Stimulated activated CD8-positive, alpha-beta memory T cell treated with anti-CD3 and anti-CD28 coated beads, Interleukin-4, amount 100 ng/mL, for 48 hours (primary cell): Measurements from ENCODE around the gene TIGD1.
"Not testable (repeated sequence)": the region's sequence is repeated elsewhere in the genome, so short reads cannot be mapped to it uniquely, and the experiment has no call there.

ENCODE experiments used
- DNase-seq: peaks from one replicate; pipeline ENCODE4 v3.0.0-alpha.2; 2020

Gene TIGD1

DNA sequence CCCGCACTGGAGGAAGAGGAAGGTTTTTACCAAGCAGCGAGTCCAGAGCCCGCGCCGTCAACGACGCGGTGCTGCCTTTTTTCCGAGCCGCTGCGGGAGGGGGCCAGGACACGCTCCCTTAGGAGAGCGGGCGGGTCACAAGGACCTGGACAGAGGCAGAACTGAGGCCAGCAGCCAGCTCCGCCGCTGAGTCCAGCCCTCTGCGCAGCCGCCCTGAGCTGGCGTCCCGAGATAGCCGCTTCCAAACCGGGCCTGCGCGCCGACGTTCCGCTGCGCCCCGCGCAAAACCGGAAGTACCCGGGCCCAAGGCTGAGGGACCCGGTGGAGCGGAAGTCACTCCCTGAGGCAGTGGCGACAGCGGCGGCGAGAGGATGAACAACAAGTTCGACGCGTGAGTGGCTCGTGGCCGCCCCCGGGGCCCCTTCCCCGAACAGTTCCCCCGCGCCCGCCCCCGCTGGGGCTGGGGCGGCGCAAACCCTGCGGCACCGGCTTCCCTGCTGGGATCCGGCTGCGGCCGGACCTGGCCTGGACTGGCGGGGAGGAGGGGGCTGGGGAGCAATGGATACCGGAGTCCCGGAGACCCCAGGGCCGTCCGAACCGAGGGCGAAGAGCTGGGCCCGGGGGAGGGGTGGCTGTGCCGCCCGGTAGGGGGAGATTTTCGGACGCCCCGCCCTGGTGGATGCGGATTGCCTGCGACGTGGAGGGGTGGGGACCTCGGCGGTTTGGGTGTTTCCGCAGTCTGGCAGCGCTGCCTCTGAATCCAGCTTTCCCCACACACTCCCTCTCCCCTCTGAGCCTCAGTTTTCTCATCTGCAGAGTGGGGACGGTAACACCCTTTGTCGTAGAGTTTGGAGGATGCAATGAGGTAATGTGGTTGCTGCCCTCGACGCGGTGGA, at the start of gene TIGD1, which contains the start of gene EIF4E2:
Gene TIGD1, minus strand, starts transcription at position 204 of the 896 bp plus-strand sequence. CDS start 675 bp downstream, outside the sequence.
Gene EIF4E2, plus strand, starts transcription at position 336 of the 896 bp plus-strand sequence. Its CDS starts 36 bp downstream, at position 372.
- peak; percentile 94 for DNase-seq

DNA sequence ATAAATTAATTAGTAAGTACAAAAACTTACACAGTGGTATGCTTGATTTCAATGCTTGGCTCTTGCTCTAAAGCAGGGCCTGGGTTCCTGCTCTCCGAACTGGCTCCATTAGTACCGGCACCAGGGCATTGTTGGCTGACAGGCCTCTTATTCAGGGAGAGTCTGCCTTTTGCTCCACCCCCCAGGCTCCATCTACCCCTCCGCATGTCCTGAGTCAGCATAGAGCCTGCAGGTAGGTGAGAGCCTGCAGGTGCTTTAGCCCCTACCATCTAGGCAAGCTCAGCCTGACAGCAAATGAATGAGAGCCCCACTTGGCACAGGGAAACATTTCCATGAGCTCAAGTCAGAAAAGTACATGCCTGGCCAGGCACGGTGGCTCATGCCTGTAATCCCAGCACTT, 47.9 kb upstream of the TIGD1 start:
- no peak for DNase-seq

DNA sequence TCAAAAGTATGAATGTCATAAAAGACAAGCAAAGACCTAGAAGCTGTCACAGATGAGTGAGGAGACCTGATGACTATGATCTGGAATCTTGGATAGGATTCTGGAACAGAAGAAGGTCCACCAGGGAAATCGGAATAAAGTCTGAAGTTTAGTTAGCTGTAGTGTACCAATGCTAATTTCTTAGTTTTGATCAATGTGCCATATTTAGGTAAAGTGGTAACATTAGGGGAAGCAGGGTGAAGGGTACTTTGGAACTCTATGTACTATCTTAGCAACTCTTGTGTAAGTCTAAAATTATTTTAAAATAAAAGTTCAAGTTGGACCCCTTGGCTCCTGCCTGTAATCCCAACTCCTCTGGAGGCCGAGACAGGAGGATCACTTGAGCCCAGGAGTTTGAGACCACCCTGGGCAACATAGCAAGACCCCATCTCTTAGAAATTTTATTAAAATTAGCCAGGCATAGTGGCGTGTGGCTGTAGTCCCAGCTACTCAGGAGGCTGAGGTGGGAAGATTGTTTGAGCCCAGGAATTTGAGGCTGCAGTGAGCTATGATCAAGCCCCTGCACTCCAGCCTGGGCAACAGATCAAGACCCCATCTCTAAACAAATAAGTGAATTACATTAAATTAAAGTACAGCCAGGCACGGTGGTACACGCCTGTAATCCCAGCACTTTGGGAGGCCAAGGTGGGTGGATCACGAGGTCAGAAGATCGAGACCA, 47.2 kb upstream of the TIGD1 start:
- no peak for DNase-seq

DNA sequence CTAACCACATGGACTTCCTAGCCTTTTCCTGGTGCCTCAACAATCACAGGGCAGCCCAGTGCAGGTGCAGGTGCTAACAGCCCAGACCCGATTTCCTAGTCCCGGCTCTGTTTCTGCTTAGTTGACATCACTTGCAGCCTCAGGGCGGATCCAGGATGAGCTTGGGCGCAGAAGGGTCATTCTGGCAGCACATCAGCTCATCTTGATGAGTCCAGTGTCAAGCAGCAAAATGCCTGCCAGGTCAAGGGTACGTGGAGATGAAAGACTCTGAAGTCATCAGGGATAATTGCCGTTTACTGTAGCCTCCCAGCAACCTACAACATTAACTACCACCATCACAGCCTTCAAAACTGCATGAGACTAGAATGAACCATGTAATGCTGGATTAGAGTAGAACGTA, 43.6 kb upstream of the TIGD1 start:
- no peak for DNase-seq

DNA sequence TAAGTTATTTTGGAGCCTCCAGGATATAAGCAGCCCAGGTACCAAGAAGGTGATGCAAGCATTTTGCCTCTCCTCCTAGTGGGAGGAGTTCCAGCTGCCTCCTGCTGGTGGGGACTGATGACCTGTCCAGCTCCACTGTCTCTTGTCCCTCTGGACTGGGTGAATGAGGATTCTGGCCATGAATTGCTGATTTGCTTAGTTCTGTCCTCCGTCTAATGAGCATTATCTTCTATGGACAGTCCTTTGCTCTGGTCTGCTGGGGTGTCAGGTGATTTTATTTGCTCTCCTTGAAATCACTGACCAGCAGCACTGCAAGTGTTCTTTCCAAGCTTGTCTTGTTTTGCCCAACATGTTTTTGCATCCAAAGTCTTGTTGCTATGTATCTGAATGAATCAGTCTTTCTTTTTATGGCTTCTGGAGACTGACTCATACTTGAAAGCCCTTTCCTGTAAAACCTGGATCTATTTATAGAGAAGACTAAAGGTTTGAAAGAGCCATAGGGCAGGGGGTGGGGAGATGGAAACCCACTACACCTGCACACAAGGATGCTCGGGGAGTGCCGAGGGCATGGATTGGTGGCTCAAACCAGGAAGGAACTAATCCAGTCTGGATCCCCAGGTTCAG, 42.5 kb upstream of the TIGD1 start:
- DNase-seq: no peak

DNA sequence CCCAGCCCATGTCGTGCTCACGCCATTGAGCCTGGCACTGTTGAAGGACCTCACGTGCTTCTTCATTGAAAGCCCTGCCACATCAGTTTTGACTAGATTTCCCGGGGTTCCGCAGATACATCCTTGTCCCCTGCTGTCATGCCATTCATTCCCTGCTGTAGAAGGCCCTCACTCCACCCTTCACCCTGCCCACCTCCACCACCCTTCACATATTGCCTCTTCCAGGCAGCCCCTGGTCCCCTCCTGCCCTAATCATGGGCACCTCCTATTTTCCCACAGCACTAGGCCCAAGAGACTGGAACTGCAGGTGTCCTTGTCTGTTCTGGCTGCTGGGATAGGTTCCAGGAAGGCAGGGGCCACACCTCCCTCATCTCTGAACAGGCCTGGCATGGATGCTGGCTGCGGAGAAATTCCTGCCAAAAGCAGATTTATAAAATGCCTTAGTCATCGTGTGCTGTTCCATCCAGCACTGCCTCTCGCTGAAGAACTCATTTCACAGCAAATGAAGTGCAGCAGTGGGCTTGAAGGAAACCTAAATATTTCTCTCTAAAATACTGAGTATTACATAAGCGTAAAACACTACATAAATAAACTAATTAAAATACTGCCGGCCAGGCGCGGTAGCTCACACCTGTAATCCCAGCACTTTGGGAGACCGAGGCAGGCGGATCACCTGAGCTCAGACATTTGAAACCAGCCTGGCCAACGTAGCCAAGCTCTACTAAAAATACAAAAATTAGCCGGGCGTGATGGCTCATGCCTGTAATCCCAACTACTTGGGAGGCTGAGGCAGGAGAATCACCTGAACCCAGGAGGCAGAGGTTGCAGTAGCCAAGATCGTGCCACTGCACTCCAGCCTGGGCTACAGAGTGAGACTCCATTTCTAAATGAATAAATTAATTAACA, 38.6 kb upstream of the TIGD1 start:
- no peak for DNase-seq

DNA sequence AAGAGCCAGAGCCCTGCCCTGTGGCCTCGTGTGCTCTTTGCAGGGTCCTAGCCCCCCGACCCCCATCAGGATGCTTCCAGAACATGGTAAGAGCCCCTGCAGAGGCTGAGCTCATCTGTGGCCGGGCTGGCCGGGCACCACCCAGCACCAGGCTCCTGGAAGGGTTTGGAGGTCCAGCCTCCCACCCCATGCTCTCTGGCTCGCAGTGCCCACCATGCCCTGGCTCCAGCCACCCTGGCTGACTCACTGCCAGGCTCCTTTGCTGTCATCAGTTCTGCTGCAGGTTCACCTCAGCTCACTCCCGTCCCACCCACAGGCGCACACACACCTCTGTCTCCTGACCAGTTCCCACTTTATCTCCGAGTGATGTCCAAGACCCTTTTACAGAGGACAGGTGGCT, 37.7 kb upstream of the TIGD1 start:
- no peak for DNase-seq

DNA sequence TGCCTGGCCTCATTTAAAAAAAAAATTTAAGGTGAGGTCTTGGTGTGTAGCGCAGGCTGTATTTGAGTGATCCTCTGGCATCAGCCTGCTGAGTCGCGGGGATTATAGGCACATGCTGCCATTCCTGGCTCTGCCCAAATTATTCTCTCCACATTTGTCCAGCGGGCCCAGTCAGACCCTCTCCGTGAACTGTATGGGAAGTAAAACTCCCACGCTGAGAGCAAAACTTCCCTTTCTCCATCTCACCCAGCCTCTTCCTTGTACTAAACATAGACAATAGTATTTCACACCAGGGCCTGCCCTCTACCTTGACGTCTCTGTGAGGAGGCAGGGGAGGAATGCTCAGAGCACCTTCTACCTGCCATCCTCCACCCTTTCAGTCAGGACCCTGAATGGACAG, 37.2 kb upstream of the TIGD1 start:
- no peak for DNase-seq

DNA sequence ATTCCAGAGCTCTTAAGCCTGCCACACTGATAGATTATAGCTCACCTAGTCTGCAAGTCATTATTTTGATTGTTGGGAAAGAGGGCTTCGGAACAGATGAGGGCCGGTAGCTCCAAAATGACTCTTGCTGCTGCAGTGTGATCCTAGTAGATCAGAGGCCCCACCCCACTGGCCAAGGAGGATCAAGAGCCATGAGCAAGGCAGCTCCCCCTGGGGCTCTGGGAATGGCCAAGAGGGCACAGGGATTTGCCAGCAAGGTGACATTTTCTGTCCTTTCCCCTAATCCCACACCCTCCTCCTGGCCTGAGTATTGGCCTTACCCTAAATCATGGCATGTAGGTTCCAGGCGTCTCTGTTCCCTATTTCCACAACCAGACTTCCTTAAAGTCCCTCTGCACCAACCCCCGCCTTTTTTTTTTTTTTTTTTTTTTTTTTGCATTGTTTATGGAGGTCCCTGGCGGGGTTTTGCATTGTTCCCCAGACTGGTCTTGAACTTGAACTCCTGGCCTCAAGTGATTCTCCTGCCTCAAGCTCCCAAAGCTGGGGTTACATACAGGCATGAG, 36.7 kb upstream of the TIGD1 start:
- DNase-seq: no peak

DNA sequence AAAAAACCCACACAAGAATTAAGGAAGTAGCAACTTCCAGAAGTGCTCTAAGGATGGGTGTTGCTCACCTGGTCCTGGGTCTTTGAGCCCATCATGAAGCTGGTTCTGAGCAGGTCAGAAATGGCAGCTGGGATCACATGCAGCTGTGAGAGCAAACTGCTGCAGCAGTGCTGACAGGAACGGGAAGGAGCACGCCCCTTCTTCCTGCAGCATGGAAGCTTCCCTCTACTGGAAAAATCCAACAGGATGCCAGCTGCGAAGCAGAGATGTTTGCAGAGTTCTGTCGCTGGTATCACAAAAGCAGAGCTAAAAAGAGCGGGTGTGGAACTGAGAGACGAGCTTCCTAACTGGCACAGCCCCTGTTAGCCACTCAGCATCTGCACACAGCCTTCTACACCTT, 33.9 kb upstream of the TIGD1 start:
- DNase-seq: no peak

DNA sequence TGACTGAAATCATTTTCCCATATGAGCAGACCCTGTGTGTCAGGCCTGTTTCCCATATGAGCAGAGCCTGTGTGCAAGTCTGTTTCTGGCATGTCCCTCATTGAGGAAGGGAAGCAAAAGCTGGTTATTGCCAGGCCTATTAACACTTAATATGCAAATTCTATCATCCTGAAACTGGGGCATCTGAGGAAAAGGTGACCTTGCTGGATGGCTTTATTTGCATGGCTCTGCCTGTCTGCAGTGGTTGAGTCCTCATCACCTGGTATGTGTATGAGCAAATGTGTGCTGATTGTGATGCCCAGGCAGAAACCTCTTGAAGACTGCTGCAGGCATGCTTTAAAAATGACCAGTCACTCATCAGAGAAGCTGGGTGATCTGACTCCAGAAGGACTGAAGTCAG, 31.4 kb upstream of the TIGD1 start:
- no peak for DNase-seq

DNA sequence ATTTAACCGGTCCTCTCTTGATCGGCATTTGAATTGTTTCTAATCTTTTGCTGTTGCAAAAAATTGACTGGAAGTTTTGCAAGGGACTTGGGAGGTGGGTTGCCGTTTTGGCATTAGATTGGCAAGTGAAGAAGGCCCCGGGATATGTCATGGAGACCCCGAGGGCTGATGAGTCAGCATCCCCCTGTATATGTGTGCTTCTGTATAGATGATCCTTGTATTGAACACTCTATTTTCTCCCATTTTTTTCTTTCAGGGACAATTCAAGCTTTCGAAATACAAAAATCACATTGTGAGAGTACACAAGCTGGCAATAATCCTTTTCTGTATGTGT, 30.3 kb upstream of the TIGD1 start:
- no peak for DNase-seq

DNA sequence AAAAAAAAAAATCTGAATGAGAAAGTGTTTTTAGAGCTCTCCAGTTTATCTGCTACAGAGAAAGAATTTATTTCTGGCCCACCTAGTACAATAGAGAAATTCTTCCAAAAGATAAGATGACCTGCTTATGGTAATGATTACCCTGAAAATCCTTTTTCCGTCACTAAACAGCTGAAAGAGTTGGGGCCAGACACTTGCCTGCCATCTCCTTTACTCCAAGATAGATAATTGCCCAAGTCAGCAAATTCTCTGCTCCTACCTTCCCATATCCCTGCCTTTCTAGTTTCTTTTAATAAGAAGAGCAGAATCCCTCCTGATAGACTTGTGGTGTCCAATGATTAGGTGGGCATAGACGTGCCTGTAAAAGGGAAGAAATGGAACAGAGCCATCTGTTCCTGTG, 28.3 kb upstream of the TIGD1 start:
- DNase-seq: no peak

DNA sequence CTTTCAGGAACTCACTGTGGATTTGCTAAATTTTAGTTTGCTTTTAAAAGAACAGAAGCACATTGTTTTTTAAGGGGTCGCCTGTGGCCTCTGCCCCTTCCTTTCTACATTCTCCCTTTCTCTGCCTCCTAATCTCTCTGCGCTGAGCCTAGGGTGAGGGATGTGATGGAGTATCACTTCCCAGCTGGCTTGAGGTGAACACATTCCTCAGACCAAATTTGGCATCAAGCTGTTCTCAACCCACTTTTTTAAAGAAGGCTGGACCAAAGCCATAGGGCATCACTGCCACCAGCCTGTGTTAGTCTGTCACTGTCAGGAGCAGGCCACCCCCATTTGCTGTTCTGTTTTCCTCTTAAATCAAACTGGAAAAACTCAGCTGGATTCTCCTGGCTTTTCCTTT, 27.5 kb upstream of the TIGD1 start:
- DNase-seq: no peak

DNA sequence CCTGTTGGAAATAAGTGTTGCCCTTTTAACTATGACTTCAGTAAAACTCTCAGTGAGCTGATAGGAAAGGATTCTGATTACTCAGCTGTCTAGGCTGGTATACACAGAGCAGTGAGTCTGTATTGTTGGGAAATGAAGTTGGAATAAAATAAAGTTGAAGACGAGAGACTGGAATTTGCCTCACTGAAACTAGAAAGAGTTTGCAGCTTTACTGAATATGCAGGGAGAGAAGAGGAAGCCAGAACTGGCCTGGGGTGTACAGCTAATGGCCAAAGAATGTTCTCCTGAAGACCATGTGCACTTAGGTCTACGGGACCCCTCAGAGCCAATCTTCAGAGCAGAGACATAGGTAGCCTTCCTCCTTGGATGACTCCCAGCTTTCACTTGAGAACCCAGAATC, 26.6 kb upstream of the TIGD1 start:
- DNase-seq: no peak

DNA sequence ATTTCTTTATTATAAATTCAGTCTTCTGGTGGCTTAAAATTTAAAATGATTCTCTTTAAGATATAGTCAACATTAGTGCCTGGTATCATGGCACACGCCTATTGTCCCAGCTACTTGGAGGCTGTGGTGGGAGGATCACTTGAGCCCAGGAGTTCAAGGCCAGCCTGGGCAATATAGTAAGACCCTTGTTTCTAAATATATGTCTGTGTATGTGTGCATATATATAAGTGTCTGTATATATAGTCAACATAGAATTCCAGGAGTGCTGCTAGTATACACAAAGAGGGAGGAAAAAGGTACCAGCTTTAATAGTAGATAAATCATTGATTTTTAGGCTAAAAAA, 25.0 kb upstream of the TIGD1 start:
- no peak for DNase-seq

DNA sequence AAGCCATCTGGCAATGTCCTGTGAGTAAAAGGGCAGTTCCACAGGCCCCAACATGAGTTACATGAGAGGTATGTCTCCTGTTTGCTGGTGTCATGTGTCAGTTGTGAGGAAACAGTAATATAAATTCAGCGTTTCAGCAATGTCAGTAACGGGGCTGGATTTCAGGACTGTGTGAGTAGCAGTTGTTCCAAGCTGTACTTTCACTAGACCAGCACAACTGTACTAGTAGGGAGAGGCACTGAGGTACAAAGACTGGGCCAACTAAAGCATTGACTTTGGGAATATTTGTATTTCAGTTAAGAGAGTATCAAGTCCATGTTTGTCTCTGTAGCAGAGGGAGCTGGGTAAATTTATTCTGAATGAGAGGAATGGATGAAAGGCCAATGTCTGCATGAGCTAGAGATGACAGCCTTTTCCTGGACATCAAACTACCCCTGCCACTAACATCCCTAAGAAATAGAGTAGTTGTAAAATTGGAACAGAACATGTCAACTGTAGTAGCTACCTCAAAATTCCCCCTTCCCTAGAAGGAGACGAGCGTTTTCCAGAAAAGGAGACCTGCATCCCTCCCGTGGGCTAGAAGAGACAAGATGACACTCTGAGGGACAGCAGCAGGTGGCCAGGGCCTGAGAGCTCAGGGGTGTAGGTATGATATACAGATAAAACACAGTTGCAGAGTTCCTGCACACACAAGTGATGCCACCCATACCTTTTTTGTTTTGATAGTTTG, 24.5 kb upstream of the TIGD1 start:
- DNase-seq: no peak

DNA sequence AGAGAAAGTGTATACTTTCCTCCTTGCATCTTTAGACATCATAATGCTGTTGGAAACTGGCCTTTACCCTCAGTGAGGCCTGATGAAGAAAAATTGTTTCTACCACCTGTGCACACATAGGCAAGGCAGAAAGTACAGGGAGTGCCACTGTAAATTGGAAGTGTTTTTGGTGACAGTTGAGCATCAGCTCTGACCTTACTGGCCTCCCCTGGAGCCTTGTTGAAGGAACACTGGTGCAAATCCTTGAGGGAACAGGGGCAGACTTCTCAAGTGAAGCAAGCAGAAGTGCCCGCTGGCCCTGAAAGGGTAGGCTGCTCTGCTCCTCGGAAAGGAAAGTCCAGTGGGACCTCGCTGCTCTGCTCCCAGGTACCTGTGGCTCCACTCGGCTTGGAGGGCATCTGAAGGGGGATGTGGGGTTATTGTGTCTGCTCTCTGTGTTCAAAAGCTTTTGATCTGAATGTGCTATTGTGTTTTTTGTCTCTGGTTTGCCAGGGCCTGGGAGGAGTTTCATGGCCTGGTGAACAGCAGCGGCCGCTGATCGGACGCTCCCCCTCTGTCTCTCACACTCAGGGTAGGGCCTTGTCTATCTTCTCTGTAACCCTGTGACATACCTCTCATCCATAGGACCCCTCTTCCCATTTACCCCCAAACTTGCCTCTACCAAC, 23.5 kb upstream of the TIGD1 start:
- no peak for DNase-seq

DNA sequence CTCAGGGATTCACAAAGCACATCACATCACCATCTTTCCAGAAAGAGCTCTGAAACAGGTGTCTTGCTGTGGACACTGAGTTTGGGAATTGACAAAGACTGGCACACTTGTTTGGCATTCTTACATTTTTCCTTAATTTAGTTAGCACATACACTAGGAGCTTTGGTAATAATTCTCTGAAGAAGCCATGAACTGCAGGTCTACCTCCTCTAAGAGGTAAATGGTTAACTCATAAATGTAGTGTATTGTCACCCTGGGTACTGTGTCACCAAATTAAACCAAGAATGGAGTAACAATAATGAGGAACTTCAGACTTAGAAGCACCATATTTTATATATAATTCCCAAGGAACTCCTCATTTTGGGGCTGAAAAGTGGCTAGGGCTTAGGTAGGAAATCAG, 22.7 kb upstream of the TIGD1 start:
- no peak for DNase-seq

DNA sequence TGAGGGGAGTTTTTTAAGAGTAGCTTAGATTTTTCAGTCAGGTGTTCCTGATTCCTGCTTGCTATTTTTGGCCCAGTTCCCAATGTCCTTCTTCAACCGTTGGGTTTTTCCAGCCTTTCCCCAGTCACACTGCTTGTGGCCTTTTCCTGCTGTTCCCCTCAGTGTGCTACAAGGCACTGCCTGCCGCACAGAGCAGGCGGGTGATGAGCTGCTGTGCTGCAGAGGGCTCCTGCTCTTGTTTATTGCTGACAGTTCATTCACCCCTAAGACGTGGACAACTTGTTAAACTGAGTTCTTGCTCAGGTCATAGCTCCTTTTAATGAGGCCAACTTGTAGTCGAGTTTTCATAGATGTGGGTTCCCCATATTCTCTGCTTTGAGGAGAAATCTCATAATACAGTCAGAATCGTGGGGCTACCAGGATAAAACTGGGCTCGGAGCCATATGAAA, 20.7 kb upstream of the TIGD1 start:
- no peak for DNase-seq

DNA sequence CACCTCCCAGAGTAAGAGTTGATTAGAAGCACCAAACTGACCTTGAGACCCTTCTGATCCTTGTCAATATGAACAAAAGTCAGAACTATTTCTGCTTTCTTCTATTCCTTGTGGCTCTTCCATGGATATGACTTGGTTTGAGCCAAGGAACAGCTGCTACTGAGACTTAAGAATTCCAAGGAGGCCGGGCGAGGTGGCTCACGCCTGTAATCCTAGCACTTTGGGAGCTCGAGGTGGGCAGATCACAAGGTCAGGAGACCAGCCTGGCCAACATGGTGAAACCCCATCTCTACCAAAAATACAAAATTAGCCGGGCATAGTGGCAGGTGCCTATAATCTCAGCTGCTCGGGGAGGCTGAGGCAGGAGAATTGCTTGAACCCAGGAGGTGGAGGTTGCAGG, 20.1 kb upstream of the TIGD1 start:
- not testable (repeated sequence) for DNase-seq
